HG02610 (cell line): Measurements from ENCODE around the gene TNIK.
"Not testable (repeated sequence)": the region's sequence is repeated elsewhere in the genome, so short reads cannot be mapped to it uniquely, and the experiment has no call there.

Source experiments
- ATAC-seq: cut with Tn5 transposase; IDR thresholded peaks from one replicate; pipeline ENCODE4 v1.9.1; 2021; ENCODE audit warnings: mild to moderate bottlenecking, moderate library complexity; ENCODE audit not compliant: unreplicated experiment

TNIK gene

DNA sequence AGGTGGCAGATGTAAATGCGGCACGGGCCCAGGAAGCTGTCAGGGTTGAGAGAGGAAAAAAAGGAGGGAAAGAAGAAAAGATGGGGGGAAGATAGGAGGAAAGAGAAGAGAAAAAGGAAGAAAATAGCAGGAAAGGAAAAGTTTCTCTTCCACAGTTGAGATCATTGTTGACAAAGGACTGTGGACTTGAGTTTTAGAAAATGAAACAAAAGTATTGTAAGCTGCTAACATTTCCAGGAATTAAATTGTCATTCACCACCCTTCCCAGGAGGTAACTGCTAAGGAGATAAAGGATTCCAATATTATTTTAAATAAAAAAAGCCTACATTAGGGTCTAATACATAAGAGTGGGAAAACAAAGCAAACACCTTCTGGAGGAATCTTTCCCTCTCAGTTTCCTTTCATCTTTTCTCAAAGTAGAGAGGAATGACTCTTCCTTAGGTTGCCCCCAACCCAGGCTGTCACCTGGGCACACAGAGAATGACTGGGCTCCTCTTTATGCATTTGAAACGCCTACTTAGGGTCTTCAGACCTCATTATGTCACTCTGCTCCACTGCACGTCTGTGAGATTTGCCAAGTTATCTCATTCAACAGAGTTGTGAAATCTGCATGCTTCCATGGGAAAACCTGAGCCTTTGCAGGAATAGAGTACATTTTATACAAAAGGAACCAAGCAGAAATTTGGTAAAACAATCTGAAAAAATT, 194.0 kb downstream of the TNIK start:
- no peak for ATAC-seq

GRCh38 chr3:171264758-171265157, 195.4 kb downstream of the TNIK start:
- no peak for ATAC-seq

DNA sequence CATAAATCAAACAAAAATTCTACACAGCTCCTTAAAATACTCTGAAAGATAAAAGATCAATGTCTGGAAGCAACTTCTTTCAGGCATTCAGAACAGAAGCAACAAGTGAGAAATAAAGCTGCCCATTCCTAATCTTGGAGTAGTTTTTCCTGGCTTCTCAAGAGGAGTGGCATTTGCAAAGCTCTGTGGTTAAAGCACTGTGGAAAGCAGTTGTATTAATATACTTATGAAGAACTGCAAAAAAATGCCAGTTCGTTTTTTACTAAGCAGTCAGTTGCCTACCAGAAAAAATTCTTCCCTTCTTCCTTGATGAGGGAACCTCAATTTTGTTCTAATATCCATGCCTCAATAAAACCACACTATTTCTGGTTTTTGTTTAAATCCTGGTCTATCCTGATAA, 197.8 kb downstream of the TNIK start:
- no peak for ATAC-seq

DNA sequence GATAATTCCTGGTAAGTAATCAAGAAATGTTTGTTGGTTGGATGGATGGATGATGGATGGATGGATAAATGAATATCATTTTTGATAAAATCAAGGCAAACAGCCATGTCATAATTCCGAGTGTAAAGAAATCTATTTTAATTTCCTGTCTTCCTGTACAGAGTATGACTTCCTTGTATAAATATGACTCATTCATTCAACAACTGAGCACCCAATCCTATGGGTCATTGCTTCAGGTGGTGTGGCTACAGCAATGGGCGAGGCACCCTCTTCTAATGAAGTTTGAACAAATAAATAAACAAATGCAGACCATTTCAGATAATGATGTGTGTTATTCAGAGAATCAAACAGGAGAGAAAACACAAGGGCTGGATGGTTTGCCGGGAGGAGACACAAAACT, 198.7 kb downstream of the TNIK start:
- ATAC-seq = no peak

DNA sequence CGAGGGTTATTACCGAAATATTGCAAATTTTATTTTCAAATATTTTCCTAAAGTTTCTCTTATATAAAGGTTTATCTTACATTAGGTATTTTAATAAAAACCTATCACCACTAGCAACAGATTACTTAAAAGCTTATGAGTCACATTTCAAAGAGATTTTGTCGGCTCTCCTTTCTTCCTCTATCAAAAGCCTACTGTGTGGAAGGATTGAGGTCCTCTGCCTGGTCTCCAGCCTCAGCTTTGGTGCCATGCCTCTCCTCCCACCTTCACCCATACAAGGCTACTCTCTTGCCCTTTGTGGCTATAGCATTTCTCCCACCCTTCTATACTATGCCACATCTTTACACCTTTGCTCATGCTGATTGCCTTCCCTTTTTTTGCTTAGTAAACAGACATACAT, 199.3 kb downstream of the TNIK start:
- no peak for ATAC-seq

GRCh38 chr3:171260466-171260865, 199.7 kb downstream of the TNIK start:
- no peak for ATAC-seq

DNA sequence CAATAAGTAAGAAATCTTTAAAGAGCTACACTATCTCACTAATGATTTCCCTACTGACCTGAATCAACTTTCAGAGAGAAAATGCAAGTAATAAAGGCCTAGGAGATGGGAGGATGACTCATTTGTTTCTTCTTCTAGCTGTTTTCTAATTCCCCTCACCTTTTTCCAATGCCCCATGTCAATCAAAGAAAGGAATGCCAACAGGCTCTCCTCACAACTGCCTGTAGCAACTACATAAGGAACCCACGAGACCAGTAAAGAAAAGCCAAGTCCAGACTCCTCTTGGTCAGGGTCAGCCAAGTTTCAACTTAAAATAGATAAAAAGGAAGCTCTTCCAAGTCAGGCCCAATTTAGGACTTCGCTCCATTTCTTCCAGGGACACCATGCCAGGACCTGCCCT, 201.9 kb downstream of the TNIK start:
- ATAC-seq = no peak

DNA sequence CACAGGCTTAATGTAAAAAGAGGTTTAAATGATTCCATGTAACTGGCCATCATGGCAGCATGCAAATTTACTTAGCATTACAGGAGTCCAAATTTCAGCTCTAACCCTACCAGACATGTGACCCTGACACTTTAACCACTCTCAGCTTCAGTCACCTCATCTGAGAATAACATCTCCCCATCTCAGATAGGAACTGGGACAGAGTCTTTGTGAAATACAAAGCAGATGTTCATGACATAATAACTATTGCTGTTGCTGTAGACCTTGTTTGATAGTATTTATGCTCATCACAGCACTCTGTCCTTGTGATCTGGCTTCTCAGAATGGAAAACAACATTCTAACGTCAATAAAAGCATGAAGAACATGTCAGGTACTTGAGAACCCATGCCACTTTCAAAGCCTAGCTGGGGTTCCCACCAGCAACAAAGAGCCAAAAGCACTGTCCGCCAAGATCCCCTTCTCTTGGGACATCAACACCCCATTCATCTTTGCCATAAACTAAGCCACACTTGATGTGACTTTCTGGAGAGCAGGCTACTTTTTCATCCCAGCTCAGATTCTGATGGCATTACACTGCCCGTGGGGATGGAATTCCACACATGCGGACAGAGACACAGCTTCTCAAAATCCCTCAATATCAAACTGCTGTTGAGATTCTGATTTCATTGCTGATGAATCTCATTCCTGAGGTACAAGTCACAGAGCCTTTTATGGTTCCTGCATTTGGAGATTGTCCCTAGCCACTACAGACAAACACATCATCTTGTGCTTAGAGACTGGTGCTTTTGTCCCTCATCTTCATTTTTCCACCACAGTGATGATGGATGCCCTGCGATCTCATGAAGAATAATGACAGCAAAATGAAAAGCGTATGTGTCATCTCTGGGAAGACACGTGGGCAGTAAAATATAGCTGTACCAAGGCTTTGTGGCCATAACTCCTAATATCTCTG, 202.7 kb downstream of the TNIK start:
- peak; percentile 66 for ATAC-seq

- ATAC-seq = peak; percentile 0
Observed at GRCh38 chr3:171256445-171257250, 203.6 kb downstream of the TNIK start.

DNA sequence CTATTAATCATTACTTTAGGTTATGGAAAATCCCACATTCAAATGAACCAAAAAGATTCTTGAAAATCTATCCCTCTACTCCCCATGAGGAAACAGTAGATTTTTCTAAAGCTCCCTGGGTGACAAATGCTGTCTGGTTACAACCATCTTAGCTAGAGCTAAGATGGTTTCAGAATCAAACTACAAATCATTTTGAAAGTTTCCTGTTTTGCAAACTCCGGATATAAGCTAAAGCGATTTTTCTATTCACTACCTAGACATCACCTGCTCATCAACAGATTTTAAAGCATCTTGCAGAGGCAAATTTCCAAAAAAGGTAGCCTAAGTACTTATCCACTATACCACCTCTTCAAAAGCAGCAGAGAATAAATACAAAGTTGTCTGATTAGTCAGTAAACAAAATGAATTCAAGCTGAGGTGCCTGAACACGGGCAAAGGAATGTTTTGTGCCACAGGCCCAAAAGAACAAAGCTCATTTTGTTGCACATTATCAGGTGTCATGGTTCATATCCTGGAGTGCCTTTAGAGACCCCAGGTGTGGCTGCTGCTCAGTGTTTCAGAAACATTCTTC, 204.9 kb downstream of the TNIK start:
- peak; percentile 40 for ATAC-seq

GRCh38 chr3:171254315-171254714, 205.9 kb downstream of the TNIK start:
- ATAC-seq = no peak

GRCh38 chr3:171251835-171252234, 208.4 kb downstream of the TNIK start:
- ATAC-seq = no peak

DNA sequence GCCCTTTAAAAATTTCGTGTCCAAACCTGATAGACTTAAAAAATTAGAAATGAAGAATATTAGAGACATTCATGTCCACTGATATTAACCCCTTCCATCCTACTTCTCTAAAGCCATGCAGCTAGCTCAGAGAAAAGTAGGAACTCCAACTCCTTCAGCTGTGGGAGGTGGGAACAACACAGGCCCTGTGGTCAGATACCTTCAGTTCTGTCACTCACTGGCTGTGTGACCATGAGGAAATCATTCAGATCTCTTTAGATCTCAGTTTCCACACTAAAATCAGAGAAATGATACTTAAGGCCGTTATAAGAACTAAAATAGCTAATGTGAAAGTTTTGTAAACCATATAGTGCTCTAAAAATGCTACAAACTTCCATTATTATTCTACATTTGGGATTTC, 209.8 kb downstream of the TNIK start:
- ATAC-seq = no peak

GRCh38 chr3:171249245-171249644, 211.0 kb downstream of the TNIK start:
- ATAC-seq = peak; percentile 3

GRCh38 chr3:171248426-171249111, 211.6 kb downstream of the TNIK start:
- ATAC-seq = peak; percentile 72

DNA sequence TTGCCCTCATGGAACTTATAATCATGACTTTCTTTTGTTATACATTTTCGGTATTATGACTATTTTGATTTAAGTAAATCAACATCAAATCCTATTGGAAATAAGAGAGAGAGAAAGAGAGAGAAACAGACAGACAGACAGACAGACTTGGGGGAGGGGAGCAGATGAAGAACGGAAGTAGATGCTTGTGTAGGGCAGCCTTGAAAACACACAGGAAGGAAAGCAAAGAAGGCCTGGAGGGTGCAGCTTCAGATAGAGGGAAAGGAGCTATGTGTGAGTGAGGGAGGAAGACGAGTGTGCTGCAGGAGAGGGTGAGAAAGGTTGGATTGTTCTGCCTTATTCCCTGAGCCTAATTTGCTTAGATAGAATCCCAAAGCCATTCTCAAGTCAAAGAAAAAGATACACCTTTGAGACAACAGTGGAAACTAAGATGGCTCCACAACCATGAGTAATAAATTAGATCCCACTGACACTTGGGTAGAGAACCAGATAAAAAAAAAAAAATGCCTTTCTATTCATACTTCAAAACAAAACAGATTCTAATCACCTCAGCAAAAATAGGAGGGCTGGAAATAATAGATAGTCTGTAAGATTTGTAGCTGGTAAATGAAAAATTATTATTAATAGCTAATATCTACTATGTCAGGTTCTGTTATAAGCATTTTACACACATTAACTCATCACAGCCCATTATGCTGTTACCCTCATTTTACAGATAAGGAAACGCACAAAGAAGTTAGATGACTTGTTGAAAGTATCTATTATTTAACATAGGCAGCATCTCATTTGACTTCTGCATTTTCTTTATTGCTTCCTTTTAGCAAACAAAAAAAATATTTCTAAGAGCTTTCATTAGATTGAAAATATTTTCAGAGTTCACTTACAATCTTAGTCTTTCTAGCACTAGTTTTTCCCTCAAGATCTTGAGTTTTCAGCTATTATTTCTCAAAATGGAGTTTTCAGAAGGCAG, 214.1 kb downstream of the TNIK start:
- ATAC-seq = no peak

- ATAC-seq = no peak
Observed at GRCh38 chr3:171242951-171243350, 217.3 kb downstream of the TNIK start.

DNA sequence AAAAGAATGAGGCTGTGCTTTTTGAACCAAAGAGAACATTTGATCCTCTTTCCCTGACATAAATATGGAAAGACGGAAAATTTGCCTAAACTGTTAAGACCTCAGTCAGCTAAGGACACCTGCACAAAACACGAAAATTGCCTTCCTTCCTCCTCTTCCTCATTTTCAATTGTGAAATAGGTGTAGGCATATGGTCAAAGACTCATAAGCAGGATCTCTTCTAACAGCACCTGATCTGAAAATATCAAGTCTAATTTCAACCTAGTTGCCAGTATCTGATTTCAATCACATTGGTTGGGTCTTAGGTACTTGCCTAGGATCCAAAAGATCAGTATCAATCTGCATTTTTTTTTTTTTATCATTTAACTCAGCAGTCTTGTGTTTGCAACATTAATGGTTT, 218.0 kb downstream of the TNIK start:
- ATAC-seq = no peak

DNA sequence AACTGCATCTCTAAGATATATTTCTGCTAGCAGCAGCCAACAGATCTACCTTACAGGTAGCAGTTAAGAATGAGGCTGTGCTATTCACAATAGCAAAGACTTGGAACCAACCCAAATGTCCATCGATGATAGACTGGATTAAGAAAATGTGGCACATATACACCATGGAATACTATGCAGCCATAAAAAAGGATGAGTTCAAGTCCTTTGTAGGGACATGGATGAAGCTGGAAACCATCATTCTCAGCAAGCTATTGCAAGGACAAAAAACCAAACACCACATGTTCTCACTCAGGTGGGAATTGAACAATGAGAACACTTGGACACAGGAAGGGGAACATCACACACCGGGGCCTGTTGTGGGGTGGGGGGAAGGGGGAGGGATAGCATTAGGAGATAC, 218.6 kb downstream of the TNIK start:
- ATAC-seq = not testable (repeated sequence)
